ENCODE measurements around the gene TSPAN12. TPM values are rescaled to one million over a fixed set of nuclear protein-coding genes. Genes with fewer than 3 reads are reported as not detected.

Gene TSPAN12
- total RNA-seq, 1 donor from 2014 or later = 43.6 TPM

DNA sequence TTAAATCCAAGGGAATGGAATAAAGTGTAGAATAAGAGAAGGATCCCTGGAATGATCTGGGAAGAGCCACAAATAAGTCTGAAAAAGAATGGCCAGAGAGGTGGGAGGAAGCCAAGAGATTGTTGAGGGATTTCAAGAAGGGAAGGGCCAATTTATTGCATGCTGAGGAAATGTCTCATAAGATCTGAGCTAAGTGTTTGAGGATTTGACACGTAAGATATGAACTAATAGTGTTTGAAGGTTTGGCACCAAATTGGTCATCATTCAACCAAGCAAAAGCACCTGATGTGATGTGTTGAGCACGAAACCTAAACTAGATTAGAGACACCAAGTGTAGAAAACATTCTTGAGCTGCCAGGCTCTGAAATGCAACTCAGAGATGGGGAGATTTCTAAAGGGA is 97.9 kb downstream of the TSPAN12 start:
- no peak for DNase-seq (ENCODE audit: low read depth in 2 of 2)

DNA sequence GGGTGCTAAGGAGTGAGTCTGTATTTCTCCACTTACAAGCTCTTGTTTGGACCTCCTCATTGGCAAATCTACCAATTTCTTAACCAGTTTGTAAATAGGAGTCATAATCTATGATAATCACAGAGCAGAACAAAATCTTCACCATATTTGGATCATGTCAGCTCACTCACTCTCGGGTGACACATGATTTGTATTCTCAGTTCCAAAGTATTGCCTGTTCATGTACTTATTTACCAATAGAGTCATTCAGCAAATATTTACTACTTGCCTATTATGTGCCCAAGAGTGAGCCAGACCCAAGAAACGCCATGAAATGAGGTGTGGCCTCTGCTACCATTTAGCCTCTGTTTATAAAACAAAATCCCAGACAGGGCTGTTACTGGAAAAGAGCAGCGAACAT is 114.8 kb downstream of the TSPAN12 start:
- no peak for DNase-seq (ENCODE audit: low read depth in 2 of 2)

DNA sequence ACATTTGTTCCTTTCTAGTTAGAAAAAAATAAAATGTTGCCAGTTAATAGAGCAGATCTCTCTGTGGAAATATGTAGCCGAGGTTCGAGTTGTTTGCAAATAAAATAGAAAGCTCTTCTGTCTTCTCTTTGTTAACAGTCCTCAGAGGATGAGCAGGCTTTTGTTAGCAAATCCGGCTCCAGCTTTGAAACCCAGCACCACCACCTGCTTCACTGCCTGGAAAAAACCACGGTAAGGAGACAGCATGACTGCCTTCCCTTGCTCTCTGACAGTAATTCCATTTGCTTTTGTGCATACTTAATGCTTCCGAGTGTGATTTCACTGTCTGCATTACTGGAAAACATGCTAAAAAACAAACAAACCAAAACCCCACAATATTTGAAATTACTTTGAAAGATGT is 115.6 kb downstream of the TSPAN12 start:
- no peak for DNase-seq (ENCODE audit: low read depth in 2 of 2)

DNA sequence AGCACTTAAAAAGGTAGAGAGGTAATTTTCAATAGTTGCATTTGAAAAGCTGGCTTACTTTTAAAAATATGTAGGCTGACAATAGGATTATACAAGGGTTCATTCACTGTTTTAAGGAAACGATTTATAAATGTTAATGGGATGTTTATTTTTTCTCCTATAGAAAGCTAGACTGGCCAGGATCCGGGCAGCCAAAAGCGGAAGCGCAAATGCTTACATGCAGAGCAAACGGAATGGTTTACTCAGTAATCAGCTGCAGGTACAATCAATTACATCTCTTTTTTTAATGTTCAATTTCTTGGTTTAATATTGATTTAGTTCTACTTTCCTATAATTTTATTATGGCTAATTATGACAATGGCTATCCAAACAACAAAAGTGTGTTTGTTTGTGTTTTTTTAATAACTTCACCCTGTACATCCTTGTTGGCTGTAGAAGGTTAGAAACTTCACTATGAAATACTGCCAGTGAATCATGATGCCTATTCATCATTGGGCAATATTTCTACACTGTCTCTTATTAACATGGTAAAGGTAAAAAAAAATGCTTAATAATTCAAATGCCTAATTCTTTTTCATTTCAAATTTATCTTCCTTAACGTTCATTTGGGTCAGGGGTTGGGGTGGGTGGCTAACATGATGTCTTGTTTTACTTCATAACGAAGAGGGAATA is 116.4 kb downstream of the TSPAN12 start:
- DNase-seq (ENCODE audit: low read depth in 2 of 2) = no peak

DNA sequence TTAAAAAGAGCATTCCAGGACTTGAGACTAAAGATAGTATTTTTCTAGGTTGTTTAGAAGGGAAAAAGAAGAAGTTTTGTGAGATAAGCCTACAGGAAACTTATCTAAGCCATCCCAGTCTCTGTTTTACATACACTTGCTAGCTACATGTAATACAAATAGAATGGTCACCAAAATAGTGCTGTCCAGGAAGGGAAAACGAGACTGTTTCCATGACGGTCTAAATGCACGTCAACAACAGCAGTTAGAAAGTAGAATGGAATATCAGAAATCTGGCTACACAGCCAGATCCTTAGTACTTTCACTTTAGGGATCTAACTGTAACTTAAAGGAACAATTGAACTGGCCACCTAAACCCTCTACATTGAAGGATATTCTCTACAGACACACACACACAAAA is 117.6 kb downstream of the TSPAN12 start:
- DNase-seq (ENCODE audit: low read depth in 2 of 2) = peak; percentile 38 to 87

DNA sequence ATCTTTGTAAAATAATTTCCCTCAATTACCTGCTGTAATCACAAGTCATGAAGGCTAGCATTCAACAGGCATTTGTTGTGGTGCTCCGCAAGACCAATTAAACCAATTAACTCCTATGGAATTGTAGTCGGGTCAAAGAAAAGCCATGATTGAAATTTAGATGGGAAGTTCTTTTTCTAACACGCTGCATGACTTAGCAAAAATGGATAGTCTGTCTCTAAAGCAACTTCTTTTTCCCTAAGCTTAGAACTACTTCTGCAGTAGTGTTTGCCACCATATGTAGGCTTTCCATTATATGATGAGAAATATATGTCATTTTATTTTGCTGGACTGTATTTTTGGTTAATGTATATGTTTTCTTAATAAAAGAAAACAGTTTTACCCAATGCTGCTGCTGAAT is 119.1 kb downstream of the TSPAN12 start:
- DNase-seq (ENCODE audit: low read depth in 2 of 2) = no peak

Other genes with a start within 250 kb of the TSPAN12 start
- gene ING3, start 92.6 kb upstream of the TSPAN12 start, total RNA-seq = 21.1 and 26.3 TPM in 2 replicates
- gene CPED1, start 130.6 kb upstream of the TSPAN12 start, total RNA-seq = 0.77 and 1.0 TPM in 2 replicates